HG03025 (cell line): ENCODE measurements around the gene S100A9.

ENCODE experiments used
- ATAC-seq: cut with Tn5 transposase; IDR thresholded peaks from one replicate; pipeline ENCODE4 v1.9.1; 2021; ENCODE audit warnings: mild to moderate bottlenecking, moderate library complexity; ENCODE audit not compliant: unreplicated experiment, low FRiP score

Gene S100A9

DNA sequence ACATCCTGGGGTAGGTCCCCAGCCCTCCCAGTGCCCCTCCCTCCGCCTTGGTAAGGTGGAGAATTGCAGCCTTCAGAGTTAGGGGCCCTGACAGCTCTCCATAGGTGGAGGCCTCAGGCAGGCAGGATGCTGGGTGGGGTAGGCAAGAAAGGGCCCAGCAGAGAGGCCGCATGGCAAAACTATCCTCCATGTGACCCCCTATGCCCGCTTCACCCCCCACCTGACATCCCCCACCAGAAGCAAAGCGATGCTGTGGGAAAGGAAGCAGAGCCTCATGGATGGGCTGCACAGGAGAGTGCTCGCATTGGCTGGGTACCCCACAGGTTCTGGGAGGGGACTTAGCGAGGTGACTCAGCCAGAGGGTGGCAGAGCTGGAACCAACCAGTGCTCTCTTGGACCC, 1.6 kb downstream of the S100A9 start:
- no peak for ATAC-seq

DNA sequence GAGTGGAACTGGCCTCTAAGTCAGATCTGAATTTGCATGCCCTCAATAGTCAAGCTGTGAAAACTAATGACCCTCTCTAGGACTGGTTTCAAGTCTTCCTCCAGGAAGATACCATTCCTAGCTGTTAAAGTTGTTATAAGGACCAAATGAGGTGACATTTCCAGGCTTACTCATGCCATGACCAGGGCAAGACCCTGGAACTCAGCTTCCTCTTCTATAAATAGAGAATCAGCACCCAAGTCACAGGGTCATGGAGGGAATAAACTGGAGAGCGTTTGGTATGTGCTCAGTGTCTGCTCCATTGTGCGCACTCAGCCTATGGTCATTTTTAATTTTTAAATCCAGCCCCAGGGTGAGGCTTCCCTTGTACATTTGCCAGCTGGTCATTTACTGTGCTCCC, 2.5 kb downstream of the S100A9 start:
- ATAC-seq, result no peak

DNA sequence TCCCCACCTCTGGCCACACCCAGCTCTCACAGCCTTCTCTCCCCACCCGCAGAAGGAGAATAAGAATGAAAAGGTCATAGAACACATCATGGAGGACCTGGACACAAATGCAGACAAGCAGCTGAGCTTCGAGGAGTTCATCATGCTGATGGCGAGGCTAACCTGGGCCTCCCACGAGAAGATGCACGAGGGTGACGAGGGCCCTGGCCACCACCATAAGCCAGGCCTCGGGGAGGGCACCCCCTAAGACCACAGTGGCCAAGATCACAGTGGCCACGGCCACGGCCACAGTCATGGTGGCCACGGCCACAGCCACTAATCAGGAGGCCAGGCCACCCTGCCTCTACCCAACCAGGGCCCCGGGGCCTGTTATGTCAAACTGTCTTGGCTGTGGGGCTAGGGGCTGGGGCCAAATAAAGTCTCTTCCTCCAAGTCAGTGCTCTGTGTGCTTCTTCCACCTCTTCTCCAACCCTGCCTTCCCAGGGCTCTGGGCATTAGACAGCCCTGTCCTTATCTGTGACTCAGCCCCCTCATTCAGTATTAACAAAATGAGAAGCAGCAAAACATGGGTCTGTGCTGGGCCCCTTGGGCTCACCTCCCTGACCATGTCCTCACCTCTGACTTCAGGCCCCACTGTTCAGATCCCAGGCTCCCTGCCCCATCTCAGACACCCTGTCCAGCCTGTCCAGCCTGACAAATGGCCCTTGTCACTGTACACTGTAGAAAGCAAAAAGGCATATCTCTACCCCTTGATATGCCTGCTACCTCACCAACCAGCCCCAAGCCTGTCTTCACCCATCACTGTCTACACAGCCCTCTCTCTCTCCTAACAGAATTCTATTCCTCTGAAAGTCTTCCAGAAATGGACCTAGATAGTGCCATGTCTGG, 3.2 kb downstream of the S100A9 start:
- ATAC-seq, result no peak

DNA sequence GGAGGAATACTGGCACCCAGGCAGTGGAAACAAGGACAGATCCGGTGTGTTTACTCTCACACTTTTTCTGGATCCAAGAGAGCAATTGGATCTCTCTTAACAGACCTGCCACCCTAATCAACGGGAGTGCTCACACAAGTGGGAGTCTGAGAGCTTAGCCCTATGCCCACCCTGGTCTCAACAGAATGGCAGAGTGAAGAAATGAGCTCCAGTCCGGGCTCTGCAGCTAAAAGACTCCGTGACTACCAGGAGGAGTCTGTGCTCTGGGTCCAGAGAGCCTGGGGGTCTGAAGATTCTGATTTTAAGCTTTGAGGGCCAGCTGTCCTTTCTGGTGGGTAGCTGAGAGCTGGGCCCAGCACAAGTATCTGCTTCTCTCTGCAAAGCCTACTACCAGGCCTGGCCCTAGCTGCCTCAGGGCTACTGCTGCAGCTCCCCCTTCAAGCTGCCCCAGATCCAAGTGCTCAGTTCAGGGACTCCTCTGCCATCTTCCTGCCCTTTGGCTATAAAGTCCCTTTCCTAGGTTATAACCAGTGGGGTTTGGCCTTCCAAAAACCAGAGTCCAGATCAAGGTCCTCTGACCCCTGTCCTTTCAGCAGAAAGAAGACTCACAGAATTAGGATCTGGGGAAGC, 3.9 kb downstream of the S100A9 start:
- no peak for ATAC-seq

GRCh38 chr1:153362187-153362775, 4.6 kb downstream of the S100A9 start:
- ATAC-seq, result no peak

GRCh38 chr1:153363641-153364040, 6.0 kb downstream of the S100A9 start:
- ATAC-seq, result no peak

GRCh38 chr1:153364156-153364555, 6.5 kb downstream of the S100A9 start:
- ATAC-seq, result no peak

DNA sequence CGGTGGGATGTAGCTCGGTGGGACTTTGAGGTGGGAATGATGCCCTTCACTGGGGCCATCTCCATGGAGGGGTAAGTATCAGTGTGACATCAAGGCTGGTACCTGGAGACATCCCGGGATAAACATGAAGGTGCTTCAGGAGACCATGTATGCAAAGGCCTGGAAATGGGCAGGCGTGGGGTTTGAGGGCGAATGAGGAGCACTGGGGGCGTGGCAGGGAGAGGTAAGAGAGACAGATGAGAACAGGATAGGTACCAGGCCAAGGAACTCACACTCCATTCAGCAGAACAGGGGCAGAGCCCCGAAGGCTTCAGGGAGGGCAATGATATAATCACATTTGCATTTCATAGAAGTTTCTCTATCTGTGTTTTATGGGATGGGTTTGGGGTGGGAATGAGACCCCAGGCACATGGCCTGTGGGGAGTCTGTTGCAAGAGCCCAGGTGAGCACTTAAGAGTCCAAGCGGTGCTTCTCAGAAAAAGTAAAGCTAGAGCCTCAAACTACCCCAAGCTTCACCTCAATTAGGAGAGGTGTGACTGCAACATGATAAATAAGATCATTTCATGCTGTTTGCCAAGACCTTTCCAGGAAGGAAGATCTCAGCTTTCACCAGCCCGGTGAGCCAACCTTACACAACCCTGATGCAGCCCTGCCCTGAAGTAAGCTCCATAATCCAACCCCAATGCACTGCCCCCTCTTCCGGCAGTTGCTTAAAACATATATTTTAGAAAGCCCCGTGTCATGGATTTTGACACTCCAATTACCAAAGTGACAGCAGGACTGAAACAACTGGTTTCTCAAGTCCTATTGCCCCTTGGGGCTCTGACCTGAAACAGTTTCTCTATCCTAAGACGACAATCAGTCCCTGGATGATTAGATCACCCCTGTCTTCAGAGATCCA, 7.4 kb downstream of the S100A9 start:
- ATAC-seq, result no peak

DNA sequence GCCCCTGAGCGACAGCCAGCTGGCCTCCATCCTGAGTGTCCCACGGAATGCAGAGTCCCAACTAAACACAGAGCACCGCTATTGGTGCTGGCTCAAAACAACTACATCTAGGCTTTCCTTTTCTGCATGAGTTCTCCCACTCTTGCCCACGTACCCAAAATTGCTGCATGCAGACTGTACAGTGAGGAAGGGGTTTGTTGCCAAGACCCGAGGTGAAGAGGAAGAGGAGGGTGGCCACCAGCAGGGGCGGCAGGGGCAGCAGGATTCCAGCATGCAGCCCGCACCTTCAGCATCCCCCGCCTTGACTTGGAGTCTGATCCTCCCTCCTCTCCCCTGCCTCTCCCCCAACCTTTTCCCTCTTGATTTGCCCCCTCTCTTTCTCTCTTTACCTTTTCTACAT, 8.0 kb downstream of the S100A9 start:
- ATAC-seq, result no peak

GRCh38 chr1:153366261-153366660, 8.6 kb downstream of the S100A9 start:
- no peak for ATAC-seq

DNA sequence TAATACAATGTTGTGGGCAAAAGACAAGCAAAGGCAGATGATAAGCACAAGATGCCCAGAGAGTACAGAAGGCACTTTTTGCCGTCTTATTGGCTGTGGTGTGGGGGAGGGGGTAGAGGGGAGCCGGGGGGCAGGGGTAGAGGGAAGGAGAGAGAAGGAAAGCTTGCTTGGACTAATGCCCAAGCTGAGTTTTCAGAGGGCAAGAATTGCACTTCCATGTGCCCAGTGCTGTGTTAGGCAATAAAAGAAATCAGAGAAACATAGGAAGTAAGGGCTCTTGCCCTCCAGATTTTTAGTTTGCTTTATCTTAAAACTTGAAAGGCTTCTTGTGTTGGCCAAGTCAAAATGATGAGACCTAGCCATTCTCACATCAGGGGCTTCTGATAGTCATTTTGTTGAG, 9.4 kb downstream of the S100A9 start:
- no peak for ATAC-seq

GRCh38 chr1:153368495-153368894, 10.8 kb downstream of the S100A9 start:
- no peak for ATAC-seq

DNA sequence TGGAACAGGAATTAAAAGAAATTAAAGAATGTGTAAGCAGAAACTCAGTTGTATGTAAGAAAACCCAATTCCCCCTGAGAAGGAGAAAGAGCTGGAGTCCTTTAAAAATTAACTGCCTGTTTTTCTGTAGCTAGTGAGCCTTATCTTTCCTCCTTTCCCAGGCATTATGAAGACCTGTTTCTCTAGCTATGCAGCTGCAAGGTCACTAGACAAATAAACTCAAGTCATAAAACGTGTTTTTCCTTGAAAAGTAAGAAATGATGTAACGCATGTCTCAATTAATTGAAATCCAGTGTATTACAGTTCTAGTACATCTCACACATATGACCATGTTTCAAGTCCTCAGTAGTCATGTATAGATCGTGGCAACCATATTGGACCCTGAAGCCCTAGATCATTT, 12.5 kb downstream of the S100A9 start:
- no peak for ATAC-seq

DNA sequence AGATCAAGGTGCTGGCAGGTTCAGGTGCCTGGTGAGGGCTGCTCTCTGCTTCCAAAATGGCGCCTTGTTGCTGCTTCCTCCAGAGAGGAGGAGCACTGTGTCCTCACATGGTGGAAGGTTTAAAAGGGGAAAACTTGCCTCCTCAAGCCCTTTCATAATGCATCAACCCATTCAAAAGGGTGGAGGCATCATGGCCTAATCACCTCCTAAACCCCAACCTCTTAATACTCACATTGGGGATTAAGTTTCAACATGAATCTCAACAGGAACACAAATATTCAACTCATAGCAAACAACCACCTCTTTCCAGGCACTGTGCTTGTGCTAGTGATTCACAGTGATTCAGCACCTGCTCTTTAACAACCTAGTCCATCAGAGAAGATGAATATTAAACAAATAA, 13.6 kb downstream of the S100A9 start:
- ATAC-seq, result no peak

DNA sequence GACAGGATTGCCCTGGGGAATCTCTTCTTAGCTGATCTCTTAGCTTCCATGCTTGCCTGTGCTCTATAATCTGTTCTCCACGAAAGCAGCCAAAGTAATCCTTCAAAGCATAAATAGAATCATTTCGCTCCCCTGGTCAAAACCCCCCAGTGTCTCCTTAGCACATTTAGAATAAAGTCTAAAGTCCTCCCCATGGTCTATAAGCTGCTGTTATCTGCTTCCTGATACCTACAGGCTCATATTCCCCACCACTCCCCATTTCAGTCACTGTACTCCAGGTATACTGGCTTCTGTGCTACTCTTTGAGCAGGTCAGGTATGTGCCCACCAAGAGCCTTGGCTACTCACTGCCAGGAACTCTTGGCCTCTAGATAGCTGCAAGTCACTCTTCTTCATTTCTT, 14.9 kb downstream of the S100A9 start:
- ATAC-seq, result no peak

DNA sequence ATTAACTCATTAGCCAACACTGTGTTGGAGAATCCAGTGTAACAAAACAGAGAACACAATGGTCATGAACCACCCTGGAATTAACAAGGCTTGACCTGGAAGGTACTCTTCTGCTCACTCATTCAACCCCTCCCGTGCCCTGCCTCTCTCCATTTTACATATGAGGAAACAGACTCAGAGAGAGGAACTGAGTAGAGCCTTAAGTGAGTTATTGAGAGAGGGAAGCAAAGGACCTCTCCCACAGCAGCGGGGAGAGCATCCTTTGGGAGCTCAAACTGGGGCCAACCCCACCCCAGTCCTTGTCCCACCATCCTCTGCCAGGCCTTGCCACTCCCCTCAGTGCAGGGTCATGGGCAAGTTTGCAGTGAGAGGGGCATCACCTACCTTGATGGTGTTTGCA, 16.4 kb downstream of the S100A9 start:
- no peak for ATAC-seq

GRCh38 chr1:153375511-153375910, 17.9 kb downstream of the S100A9 start, which contains the start of gene S100A12:
S100A12 (minus strand) TSS chr1:153375621; CDS start chr1:153374592, 1,029 bp downstream.
- no peak for ATAC-seq

GRCh38 chr1:153379591-153379990, 21.9 kb downstream of the S100A9 start:
- no peak for ATAC-seq

GRCh38 chr1:153380711-153381110, 23.1 kb downstream of the S100A9 start:
- ATAC-seq, result no peak

DNA sequence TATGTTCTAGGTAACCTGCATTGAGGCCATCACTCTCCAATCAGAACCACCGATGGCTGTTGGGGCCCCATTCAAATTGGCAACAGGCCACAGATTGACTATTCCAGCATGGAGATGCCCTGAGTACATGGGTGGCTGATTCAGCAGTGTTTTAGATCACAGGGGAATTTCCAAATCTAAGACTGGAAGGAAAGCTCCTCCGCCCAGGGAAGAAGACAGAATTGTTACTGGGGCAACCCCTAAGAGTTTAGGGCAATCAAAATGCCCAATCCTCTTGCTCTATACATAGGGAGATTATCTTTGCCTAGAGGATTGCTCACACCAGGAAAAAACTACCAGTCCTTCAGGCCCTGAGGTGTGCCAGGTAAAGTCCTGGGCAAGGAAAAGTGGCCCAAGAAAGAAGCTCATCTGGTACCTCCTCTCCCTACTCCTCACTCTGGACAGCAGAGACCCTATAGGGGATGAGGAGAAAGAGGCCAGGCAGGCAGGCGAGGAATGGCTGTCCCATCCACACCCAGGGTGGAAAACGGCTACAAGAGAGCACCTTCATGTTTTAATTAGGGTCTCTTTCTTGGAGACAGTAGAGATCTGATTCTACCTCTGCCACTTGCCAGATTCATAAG, 27.4 kb downstream of the S100A9 start:
- no peak for ATAC-seq
